HepG2 (cell line): ENCODE results near the gene CEP250. TPM values are rescaled to one million over a fixed set of nuclear protein-coding genes. Genes with fewer than 3 reads are reported as not detected.

ENCODE experiments used
- ATAC-seq: fragments of 200-7000 bp; cut with Tn5 transposase; 3 replicates; pipeline ENCODE4 v1.9.1; 2020; ENCODE audit warnings: mild to moderate bottlenecking, moderate library complexity
- BruUV-seq: library from RNA; stranded (reverse); fragments of 400-500 nt; replicated peaks from 2 replicates; lab custom pipeline; 2021; lab: Mats Ljungman, UMichigan
- CTCF ChIA-PET: fragments of 300-600 bp; formaldehyde crosslinking; extraction: SDS; loops from one replicate; lab custom pipeline; 2021; ENCODE audit warnings: low total read pairs, inconsistent platforms, low intra/inter-chr PET ratio; lab: Yijun Ruan, JAX
- POLR2A ChIA-PET: fragments of 350-600 bp; sonication (Branson Sonifier 250); formaldehyde crosslinking; loops from one replicate; lab custom pipeline; 2020; ENCODE audit warnings: antibody characterized with exemption, inconsistent platforms; lab: Yijun Ruan, JAX
- DNase-seq: peaks from one replicate; pipeline ENCODE4 v3.0.0-alpha.2; 2015; ENCODE audit warnings: low spot score
- FAIRE-seq: peaks from 3 replicates; lab custom pipeline; 2011; peaks lifted over from hg19 to GRCh38; lab: Jason Lieb, UNC
- H2AFZ ChIP-seq: one replicate; pipeline ENCODE4 v1.6.1; 2011; ENCODE audit warnings: low read length, inconsistent platforms
- H3K27ac ChIP-seq: fragments of 300-600 bp; 3 replicates; pipeline ENCODE4 v1.8.0; 2011; ENCODE audit warnings: mixed run types, mild to moderate bottlenecking, mixed read lengths, low read length, inconsistent platforms; ENCODE audit not compliant: insufficient read depth; ENCODE audit errors: extremely low read length
- H3K27me3 ChIP-seq, 2 experiments: fragments of 200-600 bp in 1 of 2; 2 replicates in 1 of 2; 3 replicates in 1 of 2; pipeline versions ENCODE4 v1.6.0 to v1.8.0; 2011; ENCODE audit warnings: low read length in 2 of 2, mild to moderate bottlenecking in 2 of 2, moderate library complexity in 2 of 2, inconsistent platforms in 1 of 2; ENCODE audit not compliant: insufficient read depth in 2 of 2, control insufficient read depth in 1 of 2
- H3K36me3 ChIP-seq, 2 experiments: fragments of 200-600 bp in 1 of 2; replicated peaks in 1 of 2; 2 replicates in 1 of 2; 3 replicates in 1 of 2; pipeline versions ENCODE4 v1.5.1 to v1.8.0; 2011; ENCODE audit warnings: low read length in 2 of 2, inconsistent platforms in 1 of 2; ENCODE audit not compliant: insufficient read depth in 2 of 2, control insufficient read depth in 1 of 2
- H3K4me1 ChIP-seq: 2 replicates; pipeline ENCODE4 v1.5.1; 2012; ENCODE audit warnings: low read length, inconsistent platforms; ENCODE audit not compliant: insufficient read depth
- H3K4me2 ChIP-seq: 2 replicates; pipeline ENCODE4 v1.6.0; 2011; ENCODE audit warnings: low read depth, low read length, inconsistent platforms
- H3K4me3 ChIP-seq, 3 experiments: fragments of 200-600 bp in 1 of 3; sonication (generic), shearing (Covaris generic) in 1 of 3; replicated peaks in 1 of 3; 2 replicates each; pipeline ENCODE4 v1.5.1; 2011 to 2016; ENCODE audit warnings: low read length in 3 of 3, inconsistent platforms in 2 of 3, low read depth in 2 of 3, mild to moderate bottlenecking in 2 of 3, control low read depth in 1 of 3, mixed read lengths in 1 of 3; ENCODE audit not compliant: insufficient read depth in 1 of 3
- H3K79me2 ChIP-seq: one replicate; pipeline ENCODE4 v1.6.1; 2011; ENCODE audit warnings: low read length, inconsistent platforms; ENCODE audit not compliant: insufficient read depth
- H3K9ac ChIP-seq: 2 replicates; pipeline ENCODE4 v1.6.0; 2011; ENCODE audit warnings: mild to moderate bottlenecking, low read depth, low read length, inconsistent platforms; ENCODE audit not compliant: insufficient read depth
- H3K9me3 ChIP-seq: 2 replicates; pipeline ENCODE4 v1.5.1; 2012; ENCODE audit warnings: mild to moderate bottlenecking, low read length
- H4K20me1 ChIP-seq: 2 replicates; pipeline ENCODE4 v1.6.0; 2011; ENCODE audit warnings: inconsistent platforms, mild to moderate bottlenecking, low read length, moderate library complexity; ENCODE audit not compliant: insufficient read depth
- CBX1 ChIP-seq: IDR thresholded peaks from one replicate; pipeline ENCODE4 v1.6.1; 2016; ENCODE audit warnings: antibody characterized with exemption, low read depth
- ERF ChIP-seq: IDR thresholded peaks from 2 replicates; pipeline ENCODE4 v1.6.1; 2018; ENCODE audit warnings: missing biosample characterization, missing genetic modification reagents
- ETV5 ChIP-seq: IDR thresholded peaks from 2 replicates; pipeline ENCODE4 v1.6.1; 2018; ENCODE audit warnings: missing biosample characterization, missing genetic modification reagents, inconsistent platforms, borderline replicate concordance
- FOSL2 ChIP-seq: sonication (generic); formaldehyde crosslinking; IDR thresholded peaks from 2 replicates; pipeline ENCODE4 v1.4.0; 2020; ENCODE audit warnings: missing genetic modification reagents
- HMGXB4 ChIP-seq, 2 experiments: sonication (generic) in 1 of 2; formaldehyde crosslinking in 1 of 2; IDR thresholded peaks; 2 replicates each; pipeline versions ENCODE4 v1.4.0 to v1.6.1; 2018 to 2020; ENCODE audit warnings: missing genetic modification reagents in 2 of 2, borderline replicate concordance in 1 of 2, low read depth in 1 of 2, mild to moderate bottlenecking in 1 of 2, missing biosample characterization in 1 of 2
- IRX3 ChIP-seq: sonication (generic); formaldehyde crosslinking; IDR thresholded peaks from 2 replicates; pipeline ENCODE4 v1.8.1; 2023; ENCODE audit warnings: mild to moderate bottlenecking, low read depth, missing genetic modification reagents, borderline replicate concordance
- MIXL1 ChIP-seq: IDR thresholded peaks from 2 replicates; pipeline ENCODE4 v1.6.1; 2016
- MXD3 ChIP-seq: IDR thresholded peaks from 2 replicates; pipeline ENCODE4 v1.6.1; 2016; ENCODE audit warnings: mild to moderate bottlenecking, missing biosample characterization, missing genetic modification reagents
- PHF5A ChIP-seq: IDR thresholded peaks from one replicate; pipeline ENCODE4 v1.6.1; 2018; ENCODE audit warnings: low read depth, missing genetic modification reagents; ENCODE audit not compliant: unreplicated experiment
- RAD21 ChIP-seq: fragments of 450-650 bp; formaldehyde crosslinking; IDR thresholded peaks from 2 replicates; pipeline ENCODE4 v1.5.0; 2020; ENCODE audit warnings: mild to moderate bottlenecking
- REL ChIP-seq: sonication (generic); formaldehyde crosslinking; conservative IDR thresholded peaks from 2 replicates; pipeline ENCODE4 v1.8.0; 2022; ENCODE audit warnings: mild to moderate bottlenecking, missing genetic modification reagents, moderate library complexity
- RFXAP ChIP-seq: sonication (generic); formaldehyde crosslinking; IDR thresholded peaks from 2 replicates; pipeline ENCODE4 v1.4.0; 2020; ENCODE audit warnings: missing genetic modification reagents, borderline replicate concordance
- SALL2 ChIP-seq: sonication (generic); formaldehyde crosslinking; IDR thresholded peaks from 2 replicates; pipeline ENCODE4 v1.8.1; 2023; ENCODE audit warnings: mild to moderate bottlenecking, missing genetic modification reagents, inconsistent platforms
- TFAP4 ChIP-seq: sonication (generic); IDR thresholded peaks from 2 replicates; pipeline ENCODE4 v1.6.1; 2016; ENCODE audit warnings: low read depth, borderline replicate concordance
- TGIF2 ChIP-seq: IDR thresholded peaks from 2 replicates; pipeline ENCODE4 v1.6.1; 2016; ENCODE audit warnings: control low read depth, missing compliant biosample characterization
- YEATS2 ChIP-seq: sonication (generic); formaldehyde crosslinking; IDR thresholded peaks from 2 replicates; pipeline ENCODE4 v1.4.0; 2020; ENCODE audit warnings: missing genetic modification reagents, borderline replicate concordance
- ZBTB21 ChIP-seq: sonication (generic); formaldehyde crosslinking; IDR thresholded peaks from 2 replicates; pipeline ENCODE4 v1.4.0; 2020; ENCODE audit warnings: missing genetic modification reagents
- ZBTB7B ChIP-seq: sonication (generic); formaldehyde crosslinking; IDR thresholded peaks from 2 replicates; pipeline ENCODE4 v1.4.0; 2020; ENCODE audit warnings: missing genetic modification reagents
- ZEB1 ChIP-seq: IDR thresholded peaks from 2 replicates; pipeline ENCODE4 v1.6.1; 2012; ENCODE audit warnings: mild to moderate bottlenecking, low read depth, inconsistent platforms; ENCODE audit not compliant: insufficient replicate concordance
- ZGPAT ChIP-seq: IDR thresholded peaks from 2 replicates; pipeline ENCODE4 v1.6.1; 2016; ENCODE audit warnings: mild to moderate bottlenecking
- WGBS: methylation state at CpG from one replicate; pipeline ENCODE4 v1.1.6; 2017; ENCODE audit warnings: low lambda C conversion rate; 5-methylcytosine and 5-hydroxymethylcytosine counted together
- in situ Hi-C: cut with HindIII; loops from 2 replicates; pipeline ENCODE4 v1.10.0; 2017; ENCODE audit warnings: low pct_unique_long_range_greater_than_20kb; ENCODE audit not compliant: extremely low pct_ligation_motif_present
- intact Hi-C: fragments of 100-400 bp; cut with micrococcal nuclease; formaldehyde crosslinking; loops from one replicate; pipeline ENCODE4 v1.10.0; 2022; ENCODE audit not compliant: unreplicated experiment
- polyA plus RNA-seq, 8 experiments: library from polyadenylated mRNA; depleted of rRNA in 3 of 8; stranded (reverse) in 7 of 8; unstranded in 1 of 8; fragments of >200 nt; fragmentation: Illumina TruSeq in 4 of 8; extraction: Trizol in 4 of 8; gene quantifications; 2 replicates each; pipeline versions ENCODE4 v1.2.1 to v1.2.3, GENCODE V29; 2011 to 2016; ENCODE audit warnings: low read depth in 4 of 8, missing spikeins in 1 of 8, mixed read lengths in 1 of 8; ENCODE audit not compliant: insufficient read depth in 1 of 8
- total RNA-seq, 5 experiments: library from RNA; depleted of rRNA; stranded (reverse); fragments of >200 nt; fragmentation: Illumina TruSeq; extraction: Trizol; gene quantifications; 2 replicates each; pipeline ENCODE4 v1.2.3, GENCODE V29; 2016; ENCODE audit warnings: low read depth in 1 of 5

Gene CEP250
- total and polyA plus RNA-seq, 2 of the 13 experiments (the other 11 are each of a cell fraction or from before 2014, with no cell fraction given), result 28.8 to 55.3 TPM

- H3K36me3 ChIP-seq, result no peaks in the 10 kb centered on the region
- BruUV-seq, result no TSS peak
- H3K4me2 ChIP-seq, result no peak overlapping the region
- ATAC-seq (peak; percentile 95), DNase-seq (peak; percentile 78), FAIRE-seq (peak; percentile 36)
- H3K4me1 ChIP-seq, result no peaks in the 10 kb centered on the region
- H3K4me3 ChIP-seq, result no peak overlapping the region
- H3K9ac ChIP-seq, result no peak overlapping the region
- H2AFZ ChIP-seq, result no peak overlapping the region
- 2% methylated on average over 2 of the region's 2 CpGs for WGBS
- ChIA-PET CTCF (interaction anchor here (1.0 to 1.5 kb wide), 3 partner anchors 35 to 51 kb away, joined by 3 to 5 read pairs (median 4); no protein-coding TSS in a partner anchor), POLR2A (interaction anchor here (1.8 kb wide), 1 partner anchor 50 kb away, joined by 4 read pairs; no protein-coding TSS in a partner anchor)
- in situ Hi-C loops (no loop called here), intact Hi-C loops (loop anchor here (1.0 to 5.0 kb wide), 2 partner anchors 36 to 49 kb away; partner anchors contain the start of gene SPAG4)
- H3K27ac ChIP-seq, result no peak overlapping the region
- H3K9me3 ChIP-seq, result peaks cover 8% of the 10 kb centered on the region
- no peaks in the 10 kb centered on the region for H3K79me2 ChIP-seq
- no peaks in the 10 kb centered on the region for H4K20me1 ChIP-seq
- H3K27me3 ChIP-seq, result no peaks in the 10 kb centered on the region
- TF ChIP-seq ERF (CRISPR knock-in tag), result 0 out of 2 replicates have a peak, but pooled peaks have one; percentile 60
- TF ChIP-seq TFAP4, result peak; percentile 93
- 0 out of 2 replicates have a peak, but pooled peaks have one; percentile 15 for TF ChIP-seq ZBTB7B (CRISPR knock-in tag)
- peak; percentile 93 for TF ChIP-seq ZEB1
- 0 out of 2 replicates have a peak, but pooled peaks have one; percentile 47 for TF ChIP-seq TGIF2 (CRISPR knock-in tag)
- no peak for TF ChIP-seq YEATS2 (CRISPR knock-in tag)
- TF ChIP-seq MXD3 (CRISPR knock-in tag), result no peak
- TF ChIP-seq HMGXB4 (CRISPR knock-in tag; IDR thresholded peaks at IDR 0.05; ENCODE audit: borderline replicate concordance in 1 of 2, low read depth in 1 of 2), result peak in 1 of 2 experiments; percentile 61; a peak in 1 of 4 replicates
- peak; percentile 19; the same call in 1 of the 2 replicates for TF ChIP-seq ETV5 (CRISPR knock-in tag)
- TF ChIP-seq REL (CRISPR knock-in tag), result no peak
- TF ChIP-seq RAD21 (CRISPR knock-in tag), result peak; percentile 50; the same call in 1 of the 2 replicates
- peak; percentile 20; the same call in 1 of the 2 replicates for TF ChIP-seq FOSL2 (CRISPR knock-in tag)
- TF ChIP-seq IRX3 (CRISPR knock-in tag), result no peak
- no peak for TF ChIP-seq RFXAP
- TF ChIP-seq PHF5A (CRISPR knock-in tag), result no peak
- TF ChIP-seq SALL2 (CRISPR knock-in tag), result 0 out of 2 replicates have a peak, but pooled peaks have one; percentile 43
- TF ChIP-seq CBX1, result no peak
- TF ChIP-seq ZBTB21 (CRISPR knock-in tag), result 0 out of 2 replicates have a peak, but pooled peaks have one; percentile 48
- 0 out of 2 replicates have a peak, but pooled peaks have one; percentile 17 for TF ChIP-seq ZGPAT (CRISPR knock-in tag)
- peak; percentile 76 for TF ChIP-seq MIXL1 (CRISPR knock-in tag)
Observed at GRCh38 chr20:35568645-35569044, 113.2 kb downstream of the CEP250 start.
